Brain microvascular endothelial cell (primary cell): ENCODE data around the gene LDLRAD3.

Experiments used
- DNase-seq: peaks from one replicate; pipeline ENCODE4 v3.0.0-alpha.2; 2020
- H3K27ac ChIP-seq: fragments of 250-450 bp; sonication (Bioruptor Pico); 2 replicates; pipeline ENCODE4 v1.5.1; 2020; ENCODE audit warnings: mild to moderate bottlenecking, moderate library complexity
- H3K27me3 ChIP-seq: fragments of 250-450 bp; sonication (Bioruptor Pico); replicated peaks from 2 replicates; pipeline ENCODE4 v1.5.1; 2020; ENCODE audit warnings: mild to moderate bottlenecking
- H3K36me3 ChIP-seq: fragments of 250-450 bp; sonication (Bioruptor Pico); replicated peaks from 2 replicates; pipeline ENCODE4 v1.5.1; 2020; ENCODE audit warnings: mild to moderate bottlenecking
- H3K4me3 ChIP-seq: 2 replicates; pipeline ENCODE4 v1.5.1; 2011; ENCODE audit warnings: low read depth, mild to moderate bottlenecking, control low read depth, low read length, moderate library complexity
- in situ Hi-C: cut with HindIII; loops from 2 replicates; pipeline ENCODE4 v1.10.0; 2017; ENCODE audit warnings: low sequenced_read_pairs, low pct_ligation_motif_present
- TF ChIP-seq, protein P1 (sequence below): IDR thresholded peaks from 2 replicates; pipeline ENCODE4 v1.5.1; 2011; ENCODE audit warnings: low read depth, mild to moderate bottlenecking, moderate library complexity, low read length, control low read depth, inconsistent platforms; ENCODE audit errors: missing control alignments

The LDLRAD3 gene

DNA sequence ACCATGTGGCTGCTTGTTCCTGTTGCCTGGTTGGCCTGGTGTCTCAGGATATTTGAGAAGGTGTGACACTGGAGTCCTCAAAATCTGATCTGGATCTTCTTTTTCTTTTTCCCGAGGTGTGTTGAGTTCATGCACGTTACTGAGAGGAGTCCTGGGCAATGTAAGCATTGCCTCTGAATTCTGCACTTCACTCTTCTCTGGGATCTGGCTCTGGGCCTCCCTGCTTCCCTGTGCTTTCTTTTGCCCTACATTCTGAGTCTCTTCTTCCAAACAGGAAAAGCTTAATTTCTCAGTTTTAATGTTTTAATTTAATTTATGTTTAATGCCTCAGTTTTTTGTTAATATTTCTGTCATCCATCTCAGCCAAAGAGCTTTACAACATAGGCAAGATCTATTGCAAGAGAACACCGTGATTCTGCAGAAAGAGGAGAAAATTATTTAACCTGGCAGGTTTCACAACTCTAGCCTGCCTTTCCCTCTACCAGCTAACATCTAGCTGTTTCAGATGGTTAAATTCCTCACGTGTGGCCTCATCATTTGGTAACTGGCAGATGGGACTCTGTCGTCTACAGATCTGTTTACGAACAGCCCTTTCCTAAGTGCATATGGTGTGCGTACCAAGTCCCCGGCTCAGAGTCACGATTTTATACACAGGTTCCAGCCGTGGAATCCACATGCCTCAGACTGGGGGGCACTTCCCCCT, 24.7 kb downstream of the LDLRAD3 start:
- TF ChIP-seq, protein P1, sequence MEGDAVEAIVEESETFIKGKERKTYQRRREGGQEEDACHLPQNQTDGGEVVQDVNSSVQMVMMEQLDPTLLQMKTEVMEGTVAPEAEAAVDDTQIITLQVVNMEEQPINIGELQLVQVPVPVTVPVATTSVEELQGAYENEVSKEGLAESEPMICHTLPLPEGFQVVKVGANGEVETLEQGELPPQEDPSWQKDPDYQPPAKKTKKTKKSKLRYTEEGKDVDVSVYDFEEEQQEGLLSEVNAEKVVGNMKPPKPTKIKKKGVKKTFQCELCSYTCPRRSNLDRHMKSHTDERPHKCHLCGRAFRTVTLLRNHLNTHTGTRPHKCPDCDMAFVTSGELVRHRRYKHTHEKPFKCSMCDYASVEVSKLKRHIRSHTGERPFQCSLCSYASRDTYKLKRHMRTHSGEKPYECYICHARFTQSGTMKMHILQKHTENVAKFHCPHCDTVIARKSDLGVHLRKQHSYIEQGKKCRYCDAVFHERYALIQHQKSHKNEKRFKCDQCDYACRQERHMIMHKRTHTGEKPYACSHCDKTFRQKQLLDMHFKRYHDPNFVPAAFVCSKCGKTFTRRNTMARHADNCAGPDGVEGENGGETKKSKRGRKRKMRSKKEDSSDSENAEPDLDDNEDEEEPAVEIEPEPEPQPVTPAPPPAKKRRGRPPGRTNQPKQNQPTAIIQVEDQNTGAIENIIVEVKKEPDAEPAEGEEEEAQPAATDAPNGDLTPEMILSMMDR = no peak
- Histone ChIP-seq H3K27ac (no peak overlapping the region), H3K4me3 (no peak overlapping the region), H3K27me3 (no peaks in the 10 kb centered on the region), H3K36me3 (no peaks in the 10 kb centered on the region)
- in situ Hi-C loops = no loop called here
- DNase-seq = no peak

DNA sequence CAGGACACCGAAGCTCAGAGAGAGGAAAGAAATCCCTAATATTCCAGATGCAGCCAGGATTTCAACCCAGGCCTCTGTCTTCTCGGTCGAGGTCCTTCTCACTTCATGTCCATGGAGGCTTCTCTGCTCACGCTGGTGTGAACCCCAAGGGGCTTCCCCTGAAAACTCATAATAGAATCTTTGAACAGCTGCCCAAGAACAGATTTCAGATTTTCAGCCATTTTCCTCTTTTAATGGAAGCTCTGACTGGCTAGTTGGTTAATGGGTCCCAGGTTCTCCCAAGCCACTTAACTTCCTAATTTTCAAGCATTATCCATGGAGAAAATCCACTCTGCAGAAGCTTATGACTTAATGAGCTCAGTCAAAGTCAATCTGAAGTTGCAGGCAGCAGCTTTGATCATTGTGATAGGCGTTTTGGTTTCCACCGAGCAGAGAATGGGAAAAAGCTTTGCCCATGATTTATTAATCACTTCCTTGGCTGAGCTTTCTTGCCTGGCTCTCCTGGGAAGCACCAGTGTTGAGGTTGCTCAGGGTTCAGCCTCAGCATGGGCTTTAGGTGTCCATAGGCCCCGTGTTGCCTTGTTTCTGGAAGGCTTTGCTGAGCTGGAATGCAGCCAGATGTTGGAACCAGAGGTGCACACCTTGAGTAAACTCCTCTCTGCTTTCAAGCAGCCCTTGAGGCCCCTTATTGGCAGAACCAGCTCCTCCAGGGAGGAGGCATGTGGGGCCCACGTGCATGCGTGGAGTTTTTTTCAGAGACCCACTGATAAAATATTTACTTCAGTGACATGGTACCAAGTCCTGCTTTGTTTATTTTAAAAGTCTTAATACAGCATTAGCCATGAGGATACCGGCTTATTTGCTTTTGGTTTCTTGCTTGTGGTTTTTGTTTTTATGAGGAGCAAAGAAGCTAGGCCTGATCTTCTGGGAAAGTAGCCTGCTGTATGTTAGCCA, 25.5 kb downstream of the LDLRAD3 start:
- no peak overlapping the region for H3K4me3 ChIP-seq
- in situ Hi-C loops = no loop called here
- H3K27me3 ChIP-seq = no peaks in the 10 kb centered on the region
- no peak for DNase-seq
- H3K36me3 ChIP-seq = no peaks in the 10 kb centered on the region
- TF ChIP-seq, protein P1 = no peak
- no peak overlapping the region for H3K27ac ChIP-seq

DNA sequence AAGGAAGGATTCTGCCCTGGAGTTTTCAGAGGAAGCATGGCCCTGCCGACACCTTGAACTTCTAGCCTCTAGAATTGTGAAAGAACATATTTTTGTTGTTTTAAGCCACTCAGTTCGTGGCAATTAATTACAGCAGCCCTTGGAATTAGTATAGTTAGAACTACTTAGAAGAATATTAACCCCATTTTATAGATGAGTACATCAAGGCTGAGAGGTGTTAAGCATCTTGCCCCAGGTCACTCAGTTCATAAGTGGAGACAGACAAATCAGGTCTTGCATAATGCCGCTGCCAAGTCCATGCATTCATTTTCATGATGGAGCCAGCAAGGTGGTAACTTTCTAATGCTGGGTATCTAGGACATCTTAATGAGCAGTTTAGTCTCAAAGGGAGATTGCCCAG, 26.6 kb downstream of the LDLRAD3 start:
- Histone ChIP-seq H3K36me3 (no peaks in the 10 kb centered on the region), H3K4me3 (no peak overlapping the region), H3K27ac (no peak overlapping the region), H3K27me3 (no peaks in the 10 kb centered on the region)
- TF ChIP-seq, protein P1 = no peak
- in situ Hi-C loops = no loop called here
- no peak for DNase-seq

DNA sequence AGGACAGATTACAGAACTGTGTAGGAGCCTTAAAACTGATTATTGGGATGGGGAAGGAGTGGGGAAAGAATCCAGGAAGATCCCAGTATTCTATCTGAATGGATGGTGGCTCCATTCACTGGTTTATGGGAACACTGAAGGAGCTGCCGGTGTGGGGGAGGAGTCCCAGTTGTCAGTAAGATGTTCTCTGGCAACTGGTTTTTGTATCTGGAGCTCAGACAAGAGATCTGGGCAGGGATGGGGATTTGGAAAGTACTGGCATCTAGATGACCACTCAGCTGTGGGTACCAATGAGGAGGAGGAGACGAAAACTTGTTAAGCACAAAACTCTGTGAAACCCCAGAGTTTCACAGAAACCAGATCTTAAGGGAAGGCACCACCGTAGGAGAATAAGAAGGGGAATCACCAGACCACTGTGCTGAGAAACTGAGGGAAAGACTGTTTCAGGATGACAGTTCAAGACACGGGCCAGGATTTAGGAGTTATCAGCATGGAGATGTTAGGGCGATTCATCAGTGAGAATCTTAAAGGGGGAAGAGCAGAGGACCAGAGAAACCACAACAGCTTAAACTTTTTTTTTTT, 28.1 kb downstream of the LDLRAD3 start:
- in situ Hi-C loops = no loop called here
- H3K4me3 ChIP-seq = no peak overlapping the region
- H3K27ac ChIP-seq = no peak overlapping the region
- no peak for DNase-seq
- H3K36me3 ChIP-seq = no peaks in the 10 kb centered on the region
- TF ChIP-seq, protein P1 = no peak
- H3K27me3 ChIP-seq = no peaks in the 10 kb centered on the region

DNA sequence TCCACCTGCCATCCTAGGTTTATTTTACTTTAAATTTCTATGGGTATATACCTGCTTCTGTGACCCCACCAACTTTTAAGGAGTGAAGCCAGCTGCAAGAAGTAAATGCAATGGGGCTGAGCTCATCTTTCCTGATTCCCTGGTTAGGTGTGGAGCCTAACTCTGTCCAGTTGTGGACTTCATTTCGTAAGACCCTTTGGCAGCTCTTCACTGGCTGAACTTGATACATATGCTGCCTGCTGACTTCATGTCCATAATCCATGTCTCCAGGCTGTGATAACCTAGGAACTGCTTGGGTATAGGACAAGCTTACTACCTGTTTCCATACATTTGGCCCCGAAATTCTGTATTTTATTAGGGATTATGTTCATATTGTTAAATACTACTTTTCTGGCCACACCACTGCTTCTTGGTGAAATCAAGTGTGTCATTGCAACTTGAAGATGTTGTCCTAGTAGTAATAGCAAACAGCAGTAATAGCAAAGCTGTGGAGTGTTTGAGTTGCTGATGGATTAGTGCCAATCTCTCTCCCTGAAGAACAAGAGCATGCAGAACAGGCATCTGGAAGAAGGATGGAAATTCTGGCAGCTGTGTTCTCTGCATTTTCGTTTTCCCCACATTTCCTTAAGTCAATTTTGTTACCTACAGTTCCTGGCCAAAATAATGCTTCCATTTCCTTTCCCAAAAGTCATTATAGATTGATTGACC, 31.2 kb downstream of the LDLRAD3 start:
- no peak for DNase-seq
- no peak overlapping the region for H3K27ac ChIP-seq
- no peaks in the 10 kb centered on the region for H3K36me3 ChIP-seq
- H3K27me3 ChIP-seq = no peaks in the 10 kb centered on the region
- no peak overlapping the region for H3K4me3 ChIP-seq
- TF ChIP-seq, protein P1 = no peak
- in situ Hi-C loops = no loop called here
